ENCODE measurements around the gene MRPL42.
A peak's percentile ranks its signal among the peaks of the same experiment; 100 is the strongest.

Gene MRPL42

DNA sequence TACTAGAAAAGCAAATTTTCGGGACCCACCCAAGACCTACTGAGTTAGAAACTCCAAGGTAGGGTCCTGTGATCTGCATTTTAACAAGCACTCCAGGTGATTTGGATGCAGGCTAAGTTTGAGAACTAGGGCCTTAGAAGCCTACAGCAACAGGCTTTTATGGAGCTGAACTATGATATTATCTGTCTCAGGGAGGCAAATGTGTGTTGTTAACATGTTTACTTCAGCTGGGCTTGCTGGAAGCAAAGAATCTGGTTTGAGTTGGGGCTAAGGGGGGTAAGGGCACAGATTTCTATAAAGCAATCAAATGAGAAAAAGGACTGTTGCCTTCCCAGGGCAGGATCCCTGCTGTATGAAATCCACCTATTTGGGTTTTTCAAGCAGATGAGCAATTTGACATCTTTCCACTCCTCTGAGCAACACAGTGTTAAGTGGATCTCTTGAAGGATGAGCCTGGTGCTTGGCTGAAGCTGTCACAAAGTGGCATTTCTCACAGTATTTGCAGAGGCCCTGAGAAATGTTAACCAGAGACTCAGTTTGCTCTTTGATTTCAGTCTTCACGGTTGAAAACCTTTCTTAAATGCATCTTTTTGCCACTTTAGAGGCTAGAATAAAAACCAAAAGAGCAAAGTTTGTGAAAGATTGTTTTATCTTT, 68.9 kb downstream of the MRPL42 start:
- no peak overlapping the region for H3K27ac ChIP-seq

DNA sequence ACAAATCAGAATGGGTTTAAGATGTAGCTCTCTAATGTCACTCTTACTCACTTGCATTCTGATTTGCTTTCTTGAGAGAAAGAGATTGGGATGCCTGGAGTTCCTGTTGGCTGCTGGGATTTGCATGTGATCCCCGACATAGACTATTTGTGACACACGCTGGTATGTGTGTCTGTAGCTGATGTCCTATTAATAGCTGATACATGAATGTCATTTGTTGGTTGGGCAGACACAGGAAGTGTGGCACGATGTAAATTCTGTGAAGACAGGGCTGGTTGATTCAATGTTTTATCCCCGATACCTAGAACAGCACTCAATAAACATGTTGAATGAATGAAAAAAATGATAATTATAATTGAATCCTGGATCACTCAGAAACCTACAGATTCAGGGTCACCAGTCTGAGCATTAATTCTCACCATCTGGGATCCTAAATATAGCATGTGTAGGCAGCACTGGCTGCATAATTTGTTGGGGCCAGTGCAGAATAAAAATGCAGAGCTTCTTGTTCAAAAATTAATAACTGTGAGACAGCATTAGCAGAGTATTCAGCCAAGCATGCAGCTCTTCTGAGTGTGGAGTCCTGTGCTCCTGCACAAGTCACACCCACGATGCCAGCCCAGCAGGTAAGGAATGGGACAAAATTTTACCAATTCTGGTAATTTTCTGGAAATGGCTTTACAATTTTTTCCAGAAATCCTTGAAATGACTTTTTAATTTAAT, 69.6 kb downstream of the MRPL42 start:
- TF ChIP-seq, protein P1, sequence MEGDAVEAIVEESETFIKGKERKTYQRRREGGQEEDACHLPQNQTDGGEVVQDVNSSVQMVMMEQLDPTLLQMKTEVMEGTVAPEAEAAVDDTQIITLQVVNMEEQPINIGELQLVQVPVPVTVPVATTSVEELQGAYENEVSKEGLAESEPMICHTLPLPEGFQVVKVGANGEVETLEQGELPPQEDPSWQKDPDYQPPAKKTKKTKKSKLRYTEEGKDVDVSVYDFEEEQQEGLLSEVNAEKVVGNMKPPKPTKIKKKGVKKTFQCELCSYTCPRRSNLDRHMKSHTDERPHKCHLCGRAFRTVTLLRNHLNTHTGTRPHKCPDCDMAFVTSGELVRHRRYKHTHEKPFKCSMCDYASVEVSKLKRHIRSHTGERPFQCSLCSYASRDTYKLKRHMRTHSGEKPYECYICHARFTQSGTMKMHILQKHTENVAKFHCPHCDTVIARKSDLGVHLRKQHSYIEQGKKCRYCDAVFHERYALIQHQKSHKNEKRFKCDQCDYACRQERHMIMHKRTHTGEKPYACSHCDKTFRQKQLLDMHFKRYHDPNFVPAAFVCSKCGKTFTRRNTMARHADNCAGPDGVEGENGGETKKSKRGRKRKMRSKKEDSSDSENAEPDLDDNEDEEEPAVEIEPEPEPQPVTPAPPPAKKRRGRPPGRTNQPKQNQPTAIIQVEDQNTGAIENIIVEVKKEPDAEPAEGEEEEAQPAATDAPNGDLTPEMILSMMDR (conservative IDR thresholded peaks at IDR 0.05): no peak
- no peak for TF ChIP-seq ZFX (IDR thresholded peaks at IDR 0.05)
- H3K27ac ChIP-seq: no peak overlapping the region

More for the DNA sequence above, 68.9 kb downstream of the MRPL42 start:
- TF ChIP-seq, protein P1 (conservative IDR thresholded peaks at IDR 0.05): no peak
- no peak for TF ChIP-seq ZFX (IDR thresholded peaks at IDR 0.05)

DNA sequence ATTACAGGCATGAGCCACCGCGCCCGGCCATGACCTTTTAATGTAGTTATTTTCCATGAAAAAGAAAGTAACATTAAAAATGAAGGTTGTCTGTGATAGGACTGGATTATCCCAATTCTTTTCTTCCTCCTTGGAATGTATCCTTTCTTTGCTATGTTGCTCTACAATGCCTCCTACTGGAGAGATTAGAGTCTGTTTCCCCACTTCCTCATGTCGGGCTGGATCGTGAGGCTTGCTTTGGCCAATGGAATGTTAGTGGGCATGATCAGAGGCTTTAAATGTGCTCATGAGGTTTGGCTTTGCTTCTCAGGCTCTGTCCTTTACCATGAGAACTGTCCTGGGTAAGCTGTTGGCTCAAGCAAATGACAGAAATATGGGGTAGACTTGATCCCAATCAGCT, 70.5 kb downstream of the MRPL42 start:
- TF ChIP-seq, protein P1 (conservative IDR thresholded peaks at IDR 0.05): peak; percentile 20
- no peak for TF ChIP-seq ZFX (IDR thresholded peaks at IDR 0.05)

DNA sequence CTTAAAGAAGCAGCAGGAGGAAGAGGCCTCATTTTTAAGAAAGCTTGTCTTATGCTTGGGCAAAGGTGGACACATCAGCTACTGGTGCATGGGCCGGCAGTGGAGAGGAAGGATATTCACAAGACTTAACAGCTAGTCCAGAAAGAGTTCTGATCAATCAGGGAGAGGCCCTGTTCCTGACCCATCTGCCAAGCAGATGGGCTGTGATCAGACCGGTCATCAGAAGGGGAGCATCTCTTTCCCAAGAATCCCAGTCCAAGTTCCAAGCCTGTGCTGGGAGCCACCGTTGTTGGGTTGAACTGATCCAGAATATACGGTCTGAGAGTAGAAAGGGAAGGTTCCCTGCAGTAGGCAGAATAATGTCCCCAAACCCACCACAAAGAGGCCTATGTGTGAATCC, 72.5 kb downstream of the MRPL42 start:
- no peak overlapping the region for H3K27ac ChIP-seq
- TF ChIP-seq, protein P1 (conservative IDR thresholded peaks at IDR 0.05): no peak
- no peak for TF ChIP-seq ZFX (IDR thresholded peaks at IDR 0.05)

More for the DNA sequence above, 70.5 kb downstream of the MRPL42 start:
- H3K27ac ChIP-seq: no peak overlapping the region

DNA sequence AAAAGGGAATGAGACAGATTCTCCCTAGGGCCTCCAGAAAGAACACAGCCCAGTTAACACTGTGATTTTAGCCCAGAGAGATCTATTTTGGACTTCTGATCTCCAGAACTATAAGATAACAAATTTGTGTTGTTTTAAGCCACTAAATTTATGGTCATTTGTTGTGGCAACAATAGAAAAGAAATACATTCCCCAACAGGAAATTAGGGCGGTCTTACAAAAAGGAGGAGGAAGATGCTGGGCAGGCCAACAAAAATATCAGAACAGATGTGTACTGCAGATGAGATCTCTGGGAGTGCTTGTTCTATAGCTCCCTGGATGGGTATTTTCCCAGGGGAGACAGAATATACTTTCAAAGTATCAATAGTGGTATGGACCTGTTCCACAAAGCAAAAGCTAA, 73.2 kb downstream of the MRPL42 start:
- TF ChIP-seq, protein P1 (conservative IDR thresholded peaks at IDR 0.05): no peak
- no peak for TF ChIP-seq ZFX (IDR thresholded peaks at IDR 0.05)
- no peak overlapping the region for H3K27ac ChIP-seq

DNA sequence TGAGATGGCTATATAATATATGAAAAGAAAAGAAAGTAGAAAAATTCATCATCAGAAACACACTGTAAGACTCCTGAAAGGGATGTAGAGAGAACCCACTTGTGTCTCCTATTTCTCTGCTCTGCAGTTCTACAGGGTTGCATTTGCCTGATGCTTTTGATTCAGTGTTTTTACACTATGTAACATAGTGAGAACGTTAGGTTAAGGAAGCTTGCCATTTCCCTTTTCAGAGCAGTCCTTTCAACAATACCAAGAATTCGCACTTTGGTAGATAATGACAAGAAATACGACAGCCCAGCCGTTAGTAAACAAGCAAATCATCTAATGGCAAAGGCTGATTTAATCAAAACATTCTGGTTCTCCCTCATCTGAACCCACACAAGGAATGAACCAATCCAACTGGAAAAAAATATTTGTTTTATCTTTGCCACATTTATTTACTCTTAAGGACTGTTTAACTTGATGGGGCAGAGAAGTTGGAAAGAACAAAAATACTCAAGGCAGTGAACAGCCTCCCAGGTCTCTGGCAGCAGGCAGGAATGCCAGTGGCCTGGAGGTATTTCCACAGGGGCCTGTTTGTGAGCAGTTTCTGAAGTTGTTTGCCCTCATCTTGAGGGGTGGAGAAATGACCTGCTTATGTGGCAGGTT, 74.4 kb downstream of the MRPL42 start:
- TF ChIP-seq, protein P1 (conservative IDR thresholded peaks at IDR 0.05): no peak
- TF ChIP-seq ZFX (IDR thresholded peaks at IDR 0.05): no peak
- peak overlapping the region; percentile 63 for H3K27ac ChIP-seq

DNA sequence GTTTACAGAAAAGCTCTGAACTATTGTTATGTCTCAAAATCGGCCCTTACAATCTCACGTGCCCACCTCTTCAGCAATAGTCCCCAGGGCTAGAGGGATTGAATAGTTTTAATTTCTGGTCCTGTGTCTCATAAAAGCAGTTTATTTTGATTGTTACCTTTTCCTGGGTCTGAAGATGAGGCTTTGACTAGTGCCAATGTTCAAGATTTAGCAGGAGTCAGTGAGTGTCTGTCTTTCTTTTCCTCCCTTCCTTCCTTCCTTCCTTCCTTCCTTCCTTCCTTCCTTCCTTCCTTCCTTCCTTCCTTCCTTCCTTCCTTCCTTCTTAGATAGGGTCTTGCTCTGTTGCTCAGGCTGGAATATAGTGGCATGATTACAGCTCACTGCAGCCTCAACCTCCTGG, 80.5 kb downstream of the MRPL42 start:
- no peak overlapping the region for H3K27ac ChIP-seq
- TF ChIP-seq, protein P1 (conservative IDR thresholded peaks at IDR 0.05): no peak
- TF ChIP-seq ZFX (IDR thresholded peaks at IDR 0.05): no peak
